GM12878 (cell line): ENCODE data around the gene MEGF11. TPM values are rescaled to one million over a fixed set of nuclear protein-coding genes. Genes with fewer than 3 reads are reported as not detected.
A peak's percentile ranks its signal among the peaks of the same experiment; 100 is the strongest.

Source experiments
- ATAC-seq: fragments of 200-7000 bp; cut with Tn5 transposase; 3 replicates; pipeline ENCODE4 v1.9.1; 2020; ENCODE audit warnings: mild to moderate bottlenecking, moderate library complexity
- BruUV-seq: library from RNA; stranded (reverse); fragments of 400-500 nt; replicated peaks from 2 replicates; lab custom pipeline; 2021; lab: Mats Ljungman, UMichigan
- CTCF ChIA-PET: fragments of 300-600 bp; sonication (Branson Sonifier 250); formaldehyde crosslinking; extraction: SDS; loops from one replicate; lab custom pipeline; 2021; ENCODE audit warnings: inconsistent platforms; lab: Yijun Ruan, JAX
- POLR2A ChIA-PET: fragments of 350-600 bp; formaldehyde crosslinking; extraction: SDS; loops from one replicate; lab custom pipeline; 2021; ENCODE audit warnings: inconsistent platforms; lab: Charles Lee
- RAD21 ChIA-PET: fragments of 300-600 bp; sonication (Branson Sonifier 250); formaldehyde crosslinking; loops from one replicate; lab custom pipeline; 2023; ENCODE audit warnings: antibody characterized with exemption; ENCODE audit not compliant: unreplicated experiment; lab: Charles Lee
- SMC1A ChIA-PET: fragments of 300-600 bp; sonication (Branson Sonifier 250); formaldehyde crosslinking; loops from one replicate; lab custom pipeline; 2023; ENCODE audit not compliant: unreplicated experiment, uncharacterized antibody; lab: Charles Lee
- DNase-seq: peaks from one replicate; pipeline ENCODE4 v3.0.0-alpha.2; 2011; ENCODE audit warnings: low read depth, low spot score
- FAIRE-seq: peaks from 3 replicates; lab custom pipeline; 2011; peaks lifted over from hg19 to GRCh38; lab: Jason Lieb, UNC
- H2AFZ ChIP-seq: 2 replicates; pipeline ENCODE4 v1.6.0; 2011; ENCODE audit warnings: low read depth, low read length, control low read depth; ENCODE audit not compliant: control insufficient read depth
- H3K27ac ChIP-seq: 2 replicates; pipeline ENCODE4 v1.5.1; 2011; ENCODE audit warnings: control low read depth; ENCODE audit not compliant: control insufficient read depth, insufficient read depth
- H3K27me3 ChIP-seq, 2 experiments: replicated peaks in 1 of 2; 2 replicates each; pipeline versions ENCODE4 v1.6.0 to v1.6.1; 2011; ENCODE audit warnings: low read length in 1 of 2; ENCODE audit not compliant: control insufficient read depth in 2 of 2, insufficient read depth in 2 of 2
- H3K36me3 ChIP-seq, 2 experiments: 2 replicates each; pipeline ENCODE4 v1.5.1; 2011; ENCODE audit warnings: low read length in 1 of 2; ENCODE audit not compliant: control insufficient read depth in 2 of 2, insufficient read depth in 2 of 2
- H3K4me1 ChIP-seq: 2 replicates; pipeline ENCODE4 v1.6.1; 2011; ENCODE audit warnings: mild to moderate bottlenecking, low read length, moderate library complexity, mixed read lengths; ENCODE audit not compliant: control insufficient read depth, insufficient read depth
- H3K4me2 ChIP-seq: 2 replicates; pipeline ENCODE4 v1.6.0; 2011; ENCODE audit warnings: control low read depth; ENCODE audit not compliant: control insufficient read depth, insufficient read depth
- H3K4me3 ChIP-seq: fragments of 200-600 bp; sonication (generic); 2 replicates; pipeline ENCODE4 v1.5.1; 2016
- H3K79me2 ChIP-seq: 2 replicates; pipeline ENCODE4 v1.6.0; 2011; ENCODE audit warnings: low read length; ENCODE audit not compliant: control insufficient read depth, insufficient read depth
- H3K9ac ChIP-seq: 2 replicates; pipeline ENCODE4 v1.8.0; 2011; ENCODE audit warnings: low read length, control low read depth, mixed read lengths; ENCODE audit not compliant: control insufficient read depth, insufficient read depth
- H3K9me3 ChIP-seq: replicated peaks from 3 replicates; pipeline ENCODE4 v1.5.1; 2011; ENCODE audit warnings: mild to moderate bottlenecking, low read length; ENCODE audit not compliant: control insufficient read depth, insufficient read depth
- H4K20me1 ChIP-seq: 2 replicates; pipeline ENCODE4 v1.6.0; 2011; ENCODE audit not compliant: control insufficient read depth, insufficient read depth
- GATAD2B ChIP-seq: fragments of 450-650 bp; conservative IDR thresholded peaks from 2 replicates; pipeline ENCODE4 v1.6.1; 2017; ENCODE audit warnings: low read depth, mild to moderate bottlenecking, moderate library complexity
- IKZF2 ChIP-seq, 2 experiments: fragments of 450-650 bp; IDR thresholded peaks; 2 replicates each; pipeline ENCODE4 v1.6.1; 2017; ENCODE audit warnings: mild to moderate bottlenecking in 2 of 2, moderate library complexity in 2 of 2
- MTA2 ChIP-seq: fragments of 450-650 bp; IDR thresholded peaks from 2 replicates; pipeline ENCODE4 v1.6.1; 2016; ENCODE audit warnings: low read depth, mild to moderate bottlenecking, moderate library complexity
- MTA3 ChIP-seq: IDR thresholded peaks from 2 replicates; pipeline ENCODE4 v1.6.1; 2012; ENCODE audit warnings: low read length, inconsistent platforms, borderline replicate concordance
- MYB ChIP-seq: fragments of 150-350 bp; IDR thresholded peaks from 2 replicates; pipeline ENCODE4 v1.6.1; 2014; ENCODE audit warnings: mild to moderate bottlenecking, low read depth, low read length, borderline replicate concordance
- POLR2AphosphoS5 ChIP-seq: IDR thresholded peaks from 2 replicates; pipeline ENCODE4 v1.6.1; 2011; ENCODE audit warnings: mild to moderate bottlenecking, low read length, inconsistent platforms
- RBBP5 ChIP-seq: fragments of 200-600 bp; sonication (generic); conservative IDR thresholded peaks from 2 replicates; pipeline ENCODE4 v1.6.1; 2016
- SMC3 ChIP-seq: IDR thresholded peaks from 2 replicates; pipeline ENCODE4 v1.6.1; 2011; ENCODE audit warnings: low read length, improper control_type of control experiment, borderline replicate concordance
- WGBS: methylation state at CpG from one replicate; pipeline ENCODE4 v1.1.6; 2016; ENCODE audit warnings: low lambda C conversion rate; ENCODE audit not compliant: insufficient replicate concordance, insufficient coverage; ENCODE audit errors: missing lambda C conversion rate; 5-methylcytosine and 5-hydroxymethylcytosine counted together
- in situ Hi-C: fragments of 300-500 bp; cut with MboI; formaldehyde crosslinking; loops from 9 replicates; pipeline ENCODE4 v1.14.3; 2018; ENCODE audit warnings: mixed read lengths
- intact Hi-C: fragments of 100-400 bp; cut with micrococcal nuclease; formaldehyde crosslinking; loops from one replicate; pipeline ENCODE4 v1.14.2; 2022; ENCODE audit not compliant: unreplicated experiment
- polyA plus RNA-seq, 11 experiments: library from polyadenylated mRNA; depleted of rRNA in 4 of 11; unstranded in 6 of 11; stranded (reverse) in 5 of 11; fragments of >200 nt; fragmentation: Nextera tagmentation in 4 of 11; fragmentation: Illumina TruSeq in 1 of 11; extraction: Ambion mirVana in 4 of 11; extraction: Trizol in 1 of 11; gene quantifications; 1 replicate in 1 of 11; 2 replicates in 10 of 11; pipeline versions ENCODE4 v1.2.1 to v1.2.3, GENCODE V29; 2011 to 2016; ENCODE audit warnings: inconsistent platforms in 2 of 11, missing spikeins in 2 of 11, low read depth in 1 of 11
- total RNA-seq, 4 experiments: library from RNA; depleted of rRNA in 3 of 4; stranded (reverse); fragments of >200 nt in 3 of 4; fragmentation: Illumina TruSeq in 1 of 4; extraction: Trizol in 1 of 4; gene quantifications; 2 replicates each; pipeline versions ENCODE4 v1.2.1 to v1.2.3, GENCODE V29; 2013 to 2021
- TF ChIP-seq, protein P1 (sequence below): fragments of 450-650 bp; formaldehyde crosslinking; IDR thresholded peaks from 2 replicates; pipeline ENCODE4 v1.4.0; 2020; ENCODE audit warnings: mild to moderate bottlenecking, moderate library complexity
- TF ChIP-seq, protein P2 (sequence below): fragments of 450-650 bp; IDR thresholded peaks from 2 replicates; pipeline ENCODE4 v1.6.1; 2017; ENCODE audit warnings: low read depth, mild to moderate bottlenecking, moderate library complexity
- TF ChIP-seq, protein P3 (sequence below): fragments of 450-650 bp; IDR thresholded peaks from 2 replicates; pipeline ENCODE4 v1.6.1; 2017; ENCODE audit warnings: mild to moderate bottlenecking, moderate library complexity
- TF ChIP-seq, protein P4 (sequence below): fragments of 450-650 bp; IDR thresholded peaks from 2 replicates; pipeline ENCODE4 v1.6.1; 2016; ENCODE audit warnings: mild to moderate bottlenecking

MEGF11 gene
- total and polyA plus RNA-seq, 10 of the 15 experiments (the other 5 are each of a cell fraction or from before 2014, with no cell fraction given), result 0.03 to 1.7 (median 0.49) TPM

DNA sequence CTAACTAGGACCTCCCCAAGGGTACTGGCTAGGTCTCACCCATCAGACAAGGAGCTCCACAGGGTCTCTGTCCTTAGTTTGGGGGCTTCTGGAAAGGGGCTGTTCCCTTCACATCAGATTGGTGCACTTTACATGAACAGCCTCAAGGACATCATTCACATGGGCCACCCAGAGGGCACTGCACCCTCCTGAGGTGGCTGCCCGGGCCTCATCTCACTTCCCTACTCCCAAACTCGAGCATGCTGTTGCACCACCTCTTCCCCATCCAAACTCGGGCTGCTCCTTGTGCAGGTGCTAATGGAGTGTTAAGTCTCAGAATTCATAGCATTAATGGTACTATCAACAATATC, 336.2 kb downstream of the MEGF11 start:
- RAD21 ChIA-PET, result interaction anchor here (0.6 to 3.7 kb wide), 39 partner anchors 11 to 508 kb away, joined by 3 to 61 read pairs (median 4); partner anchors contain the start of genes DIS3L, INTS14 and RAB11A
- Histone ChIP-seq H3K27ac (peak overlapping the region; percentile 85), H3K79me2 (no peaks in the 10 kb centered on the region), H3K36me3 (peaks cover 0 to 1% of the 10 kb centered on the region in 2 experiments; a peak in 2 of 4 replicates), H3K4me1 (peaks cover 72% of the 10 kb centered on the region), H3K4me2 (peak overlapping the region; percentile 90), H3K9ac (no peak overlapping the region; the same call in 1 of the 2 replicates), H4K20me1 (no peaks in the 10 kb centered on the region), H3K4me3 (no peak overlapping the region), H2AFZ (no peak overlapping the region), H3K9me3 (no peaks in the 10 kb centered on the region), H3K27me3 (no peaks in the 10 kb centered on the region)
- 10% methylated on average over 3 of the region's 3 CpGs for WGBS
- CTCF ChIA-PET, result interaction anchor here (0.6 to 4.5 kb wide), 30 partner anchors 8 to 581 kb away, joined by 3 to 42 read pairs (median 6); partner anchors contain the start of gene RAB11A
- POLR2A ChIA-PET, result interaction anchor here (0.5 to 3.1 kb wide), 10 partner anchors 8 to 101 kb away, joined by 3 to 19 read pairs (median 6); partner anchors contain the start of gene RAB11A
- no TSS peak for BruUV-seq
- ATAC-seq, result no peak
- no peak for DNase-seq
- SMC1A ChIA-PET, result interaction anchor here (0.7 to 6.6 kb wide), 30 partner anchors 11 to 582 kb away, joined by 3 to 70 read pairs (median 5); partner anchors contain the start of genes DENND4A and RAB11A
- no peak for FAIRE-seq
- intact Hi-C loops (loop anchor here (2.0 kb wide), 2 partner anchors 65 to 91 kb away; no protein-coding TSS in a partner anchor), in situ Hi-C loops (no loop called here)
- TF ChIP-seq, protein P1, sequence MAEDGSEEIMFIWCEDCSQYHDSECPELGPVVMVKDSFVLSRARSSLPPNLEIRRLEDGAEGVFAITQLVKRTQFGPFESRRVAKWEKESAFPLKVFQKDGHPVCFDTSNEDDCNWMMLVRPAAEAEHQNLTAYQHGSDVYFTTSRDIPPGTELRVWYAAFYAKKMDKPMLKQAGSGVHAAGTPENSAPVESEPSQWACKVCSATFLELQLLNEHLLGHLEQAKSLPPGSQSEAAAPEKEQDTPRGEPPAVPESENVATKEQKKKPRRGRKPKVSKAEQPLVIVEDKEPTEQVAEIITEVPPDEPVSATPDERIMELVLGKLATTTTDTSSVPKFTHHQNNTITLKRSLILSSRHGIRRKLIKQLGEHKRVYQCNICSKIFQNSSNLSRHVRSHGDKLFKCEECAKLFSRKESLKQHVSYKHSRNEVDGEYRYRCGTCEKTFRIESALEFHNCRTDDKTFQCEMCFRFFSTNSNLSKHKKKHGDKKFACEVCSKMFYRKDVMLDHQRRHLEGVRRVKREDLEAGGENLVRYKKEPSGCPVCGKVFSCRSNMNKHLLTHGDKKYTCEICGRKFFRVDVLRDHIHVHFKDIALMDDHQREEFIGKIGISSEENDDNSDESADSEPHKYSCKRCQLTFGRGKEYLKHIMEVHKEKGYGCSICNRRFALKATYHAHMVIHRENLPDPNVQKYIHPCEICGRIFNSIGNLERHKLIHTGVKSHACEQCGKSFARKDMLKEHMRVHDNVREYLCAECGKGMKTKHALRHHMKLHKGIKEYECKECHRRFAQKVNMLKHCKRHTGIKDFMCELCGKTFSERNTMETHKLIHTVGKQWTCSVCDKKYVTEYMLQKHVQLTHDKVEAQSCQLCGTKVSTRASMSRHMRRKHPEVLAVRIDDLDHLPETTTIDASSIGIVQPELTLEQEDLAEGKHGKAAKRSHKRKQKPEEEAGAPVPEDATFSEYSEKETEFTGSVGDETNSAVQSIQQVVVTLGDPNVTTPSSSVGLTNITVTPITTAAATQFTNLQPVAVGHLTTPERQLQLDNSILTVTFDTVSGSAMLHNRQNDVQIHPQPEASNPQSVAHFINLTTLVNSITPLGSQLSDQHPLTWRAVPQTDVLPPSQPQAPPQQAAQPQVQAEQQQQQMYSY (CRISPR knock-in tag), result peak; percentile 56; the same call in 1 of the 2 replicates
- TF ChIP-seq GATAD2B (peak; percentile 5; the same call in 1 of the 2 replicates), MTA2 (0 out of 2 replicates have a peak, but pooled peaks have one; percentile 15), POLR2AphosphoS5 (peak; percentile 55; the same call in 1 of the 2 replicates), MYB (no peak), RBBP5 (no peak), MTA3 (peak; percentile 18; the same call in 1 of the 2 replicates), IKZF2 (IDR thresholded peaks at IDR 0.05) (peak in 1 of 2 experiments; percentile 45; a peak in 1 of 4 replicates), SMC3 (peak; percentile 2; the same call in 1 of the 2 replicates)
- TF ChIP-seq, protein P2, sequence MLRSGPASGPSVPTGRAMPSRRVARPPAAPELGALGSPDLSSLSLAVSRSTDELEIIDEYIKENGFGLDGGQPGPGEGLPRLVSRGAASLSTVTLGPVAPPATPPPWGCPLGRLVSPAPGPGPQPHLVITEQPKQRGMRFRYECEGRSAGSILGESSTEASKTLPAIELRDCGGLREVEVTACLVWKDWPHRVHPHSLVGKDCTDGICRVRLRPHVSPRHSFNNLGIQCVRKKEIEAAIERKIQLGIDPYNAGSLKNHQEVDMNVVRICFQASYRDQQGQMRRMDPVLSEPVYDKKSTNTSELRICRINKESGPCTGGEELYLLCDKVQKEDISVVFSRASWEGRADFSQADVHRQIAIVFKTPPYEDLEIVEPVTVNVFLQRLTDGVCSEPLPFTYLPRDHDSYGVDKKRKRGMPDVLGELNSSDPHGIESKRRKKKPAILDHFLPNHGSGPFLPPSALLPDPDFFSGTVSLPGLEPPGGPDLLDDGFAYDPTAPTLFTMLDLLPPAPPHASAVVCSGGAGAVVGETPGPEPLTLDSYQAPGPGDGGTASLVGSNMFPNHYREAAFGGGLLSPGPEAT, result peak; percentile 54; the same call in 1 of the 2 replicates
- TF ChIP-seq, protein P3, sequence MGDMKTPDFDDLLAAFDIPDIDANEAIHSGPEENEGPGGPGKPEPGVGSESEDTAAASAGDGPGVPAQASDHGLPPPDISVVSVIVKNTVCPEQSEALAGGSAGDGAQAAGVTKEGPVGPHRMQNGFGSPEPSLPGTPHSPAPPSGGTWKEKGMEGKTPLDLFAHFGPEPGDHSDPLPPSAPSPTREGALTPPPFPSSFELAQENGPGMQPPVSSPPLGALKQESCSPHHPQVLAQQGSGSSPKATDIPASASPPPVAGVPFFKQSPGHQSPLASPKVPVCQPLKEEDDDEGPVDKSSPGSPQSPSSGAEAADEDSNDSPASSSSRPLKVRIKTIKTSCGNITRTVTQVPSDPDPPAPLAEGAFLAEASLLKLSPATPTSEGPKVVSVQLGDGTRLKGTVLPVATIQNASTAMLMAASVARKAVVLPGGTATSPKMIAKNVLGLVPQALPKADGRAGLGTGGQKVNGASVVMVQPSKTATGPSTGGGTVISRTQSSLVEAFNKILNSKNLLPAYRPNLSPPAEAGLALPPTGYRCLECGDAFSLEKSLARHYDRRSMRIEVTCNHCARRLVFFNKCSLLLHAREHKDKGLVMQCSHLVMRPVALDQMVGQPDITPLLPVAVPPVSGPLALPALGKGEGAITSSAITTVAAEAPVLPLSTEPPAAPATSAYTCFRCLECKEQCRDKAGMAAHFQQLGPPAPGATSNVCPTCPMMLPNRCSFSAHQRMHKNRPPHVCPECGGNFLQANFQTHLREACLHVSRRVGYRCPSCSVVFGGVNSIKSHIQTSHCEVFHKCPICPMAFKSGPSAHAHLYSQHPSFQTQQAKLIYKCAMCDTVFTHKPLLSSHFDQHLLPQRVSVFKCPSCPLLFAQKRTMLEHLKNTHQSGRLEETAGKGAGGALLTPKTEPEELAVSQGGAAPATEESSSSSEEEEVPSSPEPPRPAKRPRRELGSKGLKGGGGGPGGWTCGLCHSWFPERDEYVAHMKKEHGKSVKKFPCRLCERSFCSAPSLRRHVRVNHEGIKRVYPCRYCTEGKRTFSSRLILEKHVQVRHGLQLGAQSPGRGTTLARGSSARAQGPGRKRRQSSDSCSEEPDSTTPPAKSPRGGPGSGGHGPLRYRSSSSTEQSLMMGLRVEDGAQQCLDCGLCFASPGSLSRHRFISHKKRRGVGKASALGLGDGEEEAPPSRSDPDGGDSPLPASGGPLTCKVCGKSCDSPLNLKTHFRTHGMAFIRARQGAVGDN, result peak; percentile 85
- TF ChIP-seq, protein P4, sequence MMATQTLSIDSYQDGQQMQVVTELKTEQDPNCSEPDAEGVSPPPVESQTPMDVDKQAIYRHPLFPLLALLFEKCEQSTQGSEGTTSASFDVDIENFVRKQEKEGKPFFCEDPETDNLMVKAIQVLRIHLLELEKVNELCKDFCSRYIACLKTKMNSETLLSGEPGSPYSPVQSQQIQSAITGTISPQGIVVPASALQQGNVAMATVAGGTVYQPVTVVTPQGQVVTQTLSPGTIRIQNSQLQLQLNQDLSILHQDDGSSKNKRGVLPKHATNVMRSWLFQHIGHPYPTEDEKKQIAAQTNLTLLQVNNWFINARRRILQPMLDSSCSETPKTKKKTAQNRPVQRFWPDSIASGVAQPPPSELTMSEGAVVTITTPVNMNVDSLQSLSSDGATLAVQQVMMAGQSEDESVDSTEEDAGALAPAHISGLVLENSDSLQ, result peak; percentile 8; the same call in 1 of the 2 replicates
